RWPE2 (cell line): ENCODE data around the gene OR56B1.

ENCODE experiments used
- ATAC-seq: fragments of 200-7000 bp; cut with Tn5 transposase; 3 replicates; pipeline ENCODE4 v1.9.1; 2021; ENCODE audit warnings: low read depth
- DNase-seq: peaks from one replicate; pipeline ENCODE4 v3.0.0-alpha.2; 2020; ENCODE audit warnings: low spot score
- H3K27ac ChIP-seq: fragments of 450-650 bp; 2 replicates; pipeline ENCODE4 v1.5.1; 2017; ENCODE audit warnings: mild to moderate bottlenecking; ENCODE audit not compliant: poor library complexity, severe bottlenecking
- H3K27me3 ChIP-seq: fragments of 250-450 bp; sonication (Bioruptor Pico); 2 replicates; pipeline ENCODE4 v1.5.1; 2021; ENCODE audit warnings: mild to moderate bottlenecking, moderate library complexity; ENCODE audit not compliant: insufficient read depth, poor library complexity, severe bottlenecking
- H3K36me3 ChIP-seq: fragments of 250-450 bp; sonication (Bioruptor Pico); 2 replicates; pipeline ENCODE4 v1.5.1; 2020; ENCODE audit warnings: low read depth, mild to moderate bottlenecking, moderate library complexity
- H3K4me1 ChIP-seq: fragments of 250-450 bp; sonication (Bioruptor Pico); 2 replicates; pipeline ENCODE4 v1.5.1; 2021; ENCODE audit warnings: mild to moderate bottlenecking, moderate library complexity; ENCODE audit not compliant: insufficient read depth, poor library complexity, severe bottlenecking
- H3K4me3 ChIP-seq: fragments of 250-450 bp; sonication (Bioruptor Pico); 2 replicates; pipeline ENCODE4 v1.5.1; 2021; ENCODE audit warnings: mild to moderate bottlenecking, moderate library complexity; ENCODE audit not compliant: severe bottlenecking
- H3K9me3 ChIP-seq: fragments of 250-450 bp; sonication (Bioruptor Pico); 2 replicates; pipeline ENCODE4 v1.5.1; 2021; ENCODE audit warnings: mild to moderate bottlenecking, moderate library complexity; ENCODE audit not compliant: severe bottlenecking
- TF ChIP-seq, protein P1 (sequence below): fragments of 450-650 bp; IDR thresholded peaks from one replicate; pipeline ENCODE4 v1.5.1; 2017; ENCODE audit warnings: mild to moderate bottlenecking, moderate library complexity; ENCODE audit not compliant: poor library complexity, severe bottlenecking

Gene OR56B1

DNA sequence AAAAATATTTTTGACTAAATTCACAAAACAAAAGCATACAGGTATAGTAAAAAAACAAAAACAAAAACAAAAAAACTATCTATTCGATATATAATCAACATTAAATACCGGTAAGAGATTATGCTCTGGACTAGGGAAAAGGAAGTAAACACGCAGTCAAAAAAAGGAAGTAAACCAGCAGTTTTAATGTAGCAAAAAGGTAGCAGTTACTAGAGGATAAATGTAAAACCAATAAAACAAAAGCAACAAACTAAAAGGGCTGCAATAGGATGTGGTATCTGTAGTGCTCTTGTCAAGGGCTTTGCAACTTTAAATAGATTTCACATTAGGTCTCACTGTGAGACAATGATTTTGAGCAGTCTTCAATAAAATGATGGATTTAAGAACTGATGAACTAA lies 44.3 kb upstream of the OR56B1 start:
- TF ChIP-seq, protein P1, sequence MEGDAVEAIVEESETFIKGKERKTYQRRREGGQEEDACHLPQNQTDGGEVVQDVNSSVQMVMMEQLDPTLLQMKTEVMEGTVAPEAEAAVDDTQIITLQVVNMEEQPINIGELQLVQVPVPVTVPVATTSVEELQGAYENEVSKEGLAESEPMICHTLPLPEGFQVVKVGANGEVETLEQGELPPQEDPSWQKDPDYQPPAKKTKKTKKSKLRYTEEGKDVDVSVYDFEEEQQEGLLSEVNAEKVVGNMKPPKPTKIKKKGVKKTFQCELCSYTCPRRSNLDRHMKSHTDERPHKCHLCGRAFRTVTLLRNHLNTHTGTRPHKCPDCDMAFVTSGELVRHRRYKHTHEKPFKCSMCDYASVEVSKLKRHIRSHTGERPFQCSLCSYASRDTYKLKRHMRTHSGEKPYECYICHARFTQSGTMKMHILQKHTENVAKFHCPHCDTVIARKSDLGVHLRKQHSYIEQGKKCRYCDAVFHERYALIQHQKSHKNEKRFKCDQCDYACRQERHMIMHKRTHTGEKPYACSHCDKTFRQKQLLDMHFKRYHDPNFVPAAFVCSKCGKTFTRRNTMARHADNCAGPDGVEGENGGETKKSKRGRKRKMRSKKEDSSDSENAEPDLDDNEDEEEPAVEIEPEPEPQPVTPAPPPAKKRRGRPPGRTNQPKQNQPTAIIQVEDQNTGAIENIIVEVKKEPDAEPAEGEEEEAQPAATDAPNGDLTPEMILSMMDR: no peak
- Histone ChIP-seq H3K27me3 (no peaks in the 10 kb centered on the region), H3K4me3 (no peak overlapping the region), H3K9me3 (no peaks in the 10 kb centered on the region), H3K27ac (no peak overlapping the region), H3K36me3 (no peaks in the 10 kb centered on the region), H3K4me1 (peaks cover 15% of the 10 kb centered on the region)
- DNase-seq: no peak
- no peak for ATAC-seq

DNA sequence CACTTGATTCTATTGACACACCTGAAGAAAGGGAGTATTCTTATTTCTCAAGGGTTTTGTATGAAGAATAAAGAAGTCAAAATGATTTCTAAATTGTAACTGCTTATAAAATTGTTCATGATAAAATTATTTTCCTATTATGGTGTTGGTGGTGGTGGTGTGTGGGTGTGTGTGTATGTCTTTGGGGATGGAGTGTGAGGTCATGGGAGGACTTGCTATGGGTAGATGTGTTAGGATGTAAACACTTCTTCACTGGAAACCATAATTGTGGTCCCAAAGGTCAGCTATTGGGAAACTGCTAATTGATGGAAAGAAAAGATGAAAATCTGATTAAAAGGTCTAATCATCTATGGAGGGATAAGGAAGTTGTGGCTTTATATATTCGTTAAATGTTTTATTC lies 41.6 kb upstream of the OR56B1 start:
- Histone ChIP-seq H3K4me3 (no peak overlapping the region), H3K27me3 (no peaks in the 10 kb centered on the region), H3K9me3 (no peaks in the 10 kb centered on the region), H3K36me3 (no peaks in the 10 kb centered on the region), H3K27ac (no peak overlapping the region), H3K4me1 (peaks cover 11% of the 10 kb centered on the region)
- TF ChIP-seq, protein P1: no peak
- DNase-seq: no peak
- no peak for ATAC-seq

DNA sequence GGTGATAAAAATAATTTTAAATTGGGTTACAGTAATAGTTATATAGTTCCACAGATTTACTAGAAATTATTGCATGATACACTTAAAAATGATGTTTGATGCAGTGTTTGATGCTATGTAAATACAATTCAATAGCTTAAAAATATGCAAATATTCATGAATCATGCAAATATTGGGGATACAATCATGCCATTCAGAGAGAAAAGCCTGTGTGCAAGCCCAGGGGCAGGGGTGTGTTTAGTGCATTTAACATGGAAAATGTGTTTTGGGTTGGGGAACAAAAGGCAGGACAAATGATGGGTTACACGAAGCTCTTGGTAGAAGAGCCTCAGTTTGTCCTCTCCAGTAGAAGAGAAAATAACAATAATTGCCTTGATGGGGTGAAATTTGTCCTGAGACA lies 40.7 kb upstream of the OR56B1 start:
- no peak overlapping the region for H3K4me3 ChIP-seq
- H3K4me1 ChIP-seq: peaks cover 4% of the 10 kb centered on the region
- ATAC-seq (no peak), DNase-seq (no peak)
- no peaks in the 10 kb centered on the region for H3K9me3 ChIP-seq
- no peak overlapping the region for H3K27ac ChIP-seq
- no peaks in the 10 kb centered on the region for H3K36me3 ChIP-seq
- TF ChIP-seq, protein P1: no peak
- H3K27me3 ChIP-seq: no peaks in the 10 kb centered on the region

DNA sequence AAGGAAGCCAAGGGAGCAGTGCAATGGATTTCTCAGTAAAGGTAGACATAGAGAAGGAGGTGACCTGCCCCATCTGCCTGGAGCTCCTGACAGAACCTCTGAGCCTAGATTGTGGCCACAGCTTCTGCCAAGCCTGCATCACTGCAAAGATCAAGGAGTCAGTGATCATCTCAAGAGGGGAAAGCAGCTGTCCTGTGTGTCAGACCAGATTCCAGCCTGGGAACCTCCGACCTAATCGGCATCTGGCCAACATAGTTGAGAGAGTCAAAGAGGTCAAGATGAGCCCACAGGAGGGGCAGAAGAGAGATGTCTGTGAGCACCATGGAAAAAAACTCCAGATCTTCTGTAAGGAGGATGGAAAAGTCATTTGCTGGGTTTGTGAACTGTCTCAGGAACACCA lies 40.0 kb upstream of the OR56B1 start:
- Histone ChIP-seq H3K4me3 (no peak overlapping the region), H3K27ac (no peak overlapping the region), H3K9me3 (no peaks in the 10 kb centered on the region), H3K27me3 (no peaks in the 10 kb centered on the region), H3K36me3 (no peaks in the 10 kb centered on the region), H3K4me1 (no peaks in the 10 kb centered on the region)
- TF ChIP-seq, protein P1: no peak
- ATAC-seq (no peak), DNase-seq (no peak)

DNA sequence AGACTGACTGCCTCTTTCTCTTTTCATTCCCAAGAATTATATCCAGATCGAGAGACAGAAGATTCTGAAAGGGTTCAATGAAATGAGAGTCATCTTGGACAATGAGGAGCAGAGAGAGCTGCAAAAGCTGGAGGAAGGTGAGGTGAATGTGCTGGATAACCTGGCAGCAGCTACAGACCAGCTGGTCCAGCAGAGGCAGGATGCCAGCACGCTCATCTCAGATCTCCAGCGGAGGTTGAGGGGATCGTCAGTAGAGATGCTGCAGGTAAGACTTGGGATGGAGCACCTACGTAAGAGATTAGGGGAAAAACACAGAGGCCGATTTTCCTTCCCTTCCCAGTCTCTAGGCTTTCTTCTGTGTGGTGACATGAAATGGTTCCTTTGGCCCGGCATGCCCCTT lies 38.0 kb upstream of the OR56B1 start:
- DNase-seq: no peak
- no peaks in the 10 kb centered on the region for H3K4me1 ChIP-seq
- H3K27ac ChIP-seq: no peak overlapping the region
- no peak for ATAC-seq
- no peaks in the 10 kb centered on the region for H3K27me3 ChIP-seq
- no peak overlapping the region for H3K4me3 ChIP-seq
- TF ChIP-seq, protein P1: no peak
- H3K9me3 ChIP-seq: no peaks in the 10 kb centered on the region
- H3K36me3 ChIP-seq: no peaks in the 10 kb centered on the region
